Measurements from ENCODE around the gene KAT14. TPM values are rescaled to one million over a fixed set of nuclear protein-coding genes. Genes with fewer than 3 reads are reported as not detected.
"Not testable (repeated sequence)": the region's sequence is repeated elsewhere in the genome, so short reads cannot be mapped to it uniquely, and the experiment has no call there.

Gene KAT14
- total RNA-seq, 4 donors from 2014 or later = 20.0 to 27.2 (median 22.0) TPM

GRCh38 chr20:18103497-18103896 lies 34.2 kb upstream of the KAT14 start:
- Histone ChIP-seq H3K27me3 (no peaks in the 10 kb centered on the region), H3K4me1 (no peaks in the 10 kb centered on the region), H3K27ac (no peak overlapping the region), H3K4me3 (no peak overlapping the region), H3K9me3 (no peaks in the 10 kb centered on the region), H3K36me3 (no peaks in the 10 kb centered on the region)
- DNase-seq = no peak
- TF ChIP-seq CTCF (IDR thresholded peaks at IDR 0.05) (no peak), POLR2A (IDR thresholded peaks at IDR 0.05) (no peak)

GRCh38 chr20:18108326-18108725 lies 29.3 kb upstream of the KAT14 start:
- Histone ChIP-seq H3K4me3 (no peak overlapping the region), H3K4me1 (no peaks in the 10 kb centered on the region), H3K27ac (no peak overlapping the region), H3K36me3 (no peaks in the 10 kb centered on the region), H3K27me3 (no peaks in the 10 kb centered on the region), H3K9me3 (no peaks in the 10 kb centered on the region)
- DNase-seq = no peak
- no peak for TF ChIP-seq CTCF (IDR thresholded peaks at IDR 0.05)
- TF ChIP-seq POLR2A (IDR thresholded peaks at IDR 0.05) = no peak

- DNase-seq, H3K4me3 ChIP-seq, H3K36me3 ChIP-seq, H3K27me3 ChIP-seq, H3K27ac ChIP-seq, H3K4me1 ChIP-seq, H3K9me3 ChIP-seq: not testable (repeated sequence)
Observed at GRCh38 chr20:18128574-18128973, 9.1 kb upstream of the KAT14 start.

- no peaks in the 10 kb centered on the region for H3K9me3 ChIP-seq
- no peak overlapping the region for H3K4me3 ChIP-seq
- no peaks in the 10 kb centered on the region for H3K36me3 ChIP-seq
- no peaks in the 10 kb centered on the region for H3K4me1 ChIP-seq
- DNase-seq = no peak
- TF ChIP-seq CTCF (IDR thresholded peaks at IDR 0.05) (no peak), POLR2A (IDR thresholded peaks at IDR 0.05) (no peak)
- no peaks in the 10 kb centered on the region for H3K27me3 ChIP-seq
- H3K27ac ChIP-seq = no peak overlapping the region
Observed at GRCh38 chr20:18132663-18133062, 5.0 kb upstream of the KAT14 start.

GRCh38 chr20:18133962-18134361 lies 3.7 kb upstream of the KAT14 start:
- Histone ChIP-seq H3K36me3 (no peaks in the 10 kb centered on the region), H3K27me3 (no peaks in the 10 kb centered on the region), H3K27ac (peak overlapping the region in 1 of 4 donors; percentile 21), H3K4me3 (no peak overlapping the region), H3K4me1 (peaks cover 0 to 7% (median 0%) of the 10 kb centered on the region in 4 donors), H3K9me3 (no peaks in the 10 kb centered on the region)
- DNase-seq = no peak
- TF ChIP-seq CTCF (IDR thresholded peaks at IDR 0.05) = no peak
- no peak for TF ChIP-seq POLR2A (IDR thresholded peaks at IDR 0.05)

- peaks cover 0 to 23% (median 2%) of the 10 kb centered on the region in 4 donors for H3K4me1 ChIP-seq
- no peak for TF ChIP-seq CTCF (IDR thresholded peaks at IDR 0.05)
- no peak for TF ChIP-seq POLR2A (IDR thresholded peaks at IDR 0.05)
- no peaks in the 10 kb centered on the region for H3K27me3 ChIP-seq
- H3K36me3 ChIP-seq = peaks cover 0 to 11% (median 0%) of the 10 kb centered on the region in 3 donors
- H3K4me3 ChIP-seq = peak overlapping the region; percentile 86 to 98 (median 96)
- peak overlapping the region; percentile 87 to 97 (median 96) for H3K27ac ChIP-seq
- no peaks in the 10 kb centered on the region for H3K9me3 ChIP-seq
- DNase-seq = no peak
Observed at GRCh38 chr20:18138266-18138582, 561 bp downstream of the KAT14 start.
